ENCODE measurements around the gene AMER2. TPM values are rescaled to one million over a fixed set of nuclear protein-coding genes. Genes with fewer than 3 reads are reported as not detected.

AMER2 gene
- total RNA-seq, 2 experiments from 2014 or later: not detected

GRCh38 chr13:25153736-25154135 lies 18.4 kb downstream of the AMER2 start:
- no peak overlapping the region for H3K4me3 Mint-ChIP-seq
- POLR2A ChIA-PET: no interaction called here
- ATAC-seq (ENCODE audit: low read depth): no peak
- no peak for DNase-seq
- peaks cover 9% of the 10 kb centered on the region for H3K27me3 Mint-ChIP-seq
- H3K27ac Mint-ChIP-seq: no peak overlapping the region
- H3K36me3 Mint-ChIP-seq: no peaks in the 10 kb centered on the region
- H3K9me3 Mint-ChIP-seq: no peaks in the 10 kb centered on the region
- no peaks in the 10 kb centered on the region for H3K4me1 Mint-ChIP-seq

GRCh38 chr13:25151626-25152195 lies 20.4 kb downstream of the AMER2 start:
- ATAC-seq (ENCODE audit: low read depth) (no peak), DNase-seq (no peak)
- POLR2A ChIA-PET: no interaction called here
- Mint-ChIP-seq H3K27ac (no peak overlapping the region), H3K4me3 (no peak overlapping the region), H3K9me3 (no peaks in the 10 kb centered on the region), H3K27me3 (peaks cover 9% of the 10 kb centered on the region), H3K36me3 (no peaks in the 10 kb centered on the region), H3K4me1 (no peaks in the 10 kb centered on the region)

- DNase-seq (no peak), ATAC-seq (ENCODE audit: low read depth) (no peak)
- Mint-ChIP-seq H3K27me3 (peaks cover 10% of the 10 kb centered on the region), H3K27ac (no peak overlapping the region), H3K36me3 (no peaks in the 10 kb centered on the region), H3K9me3 (no peaks in the 10 kb centered on the region), H3K4me1 (no peaks in the 10 kb centered on the region), H3K4me3 (no peak overlapping the region)
- POLR2A ChIA-PET: no interaction called here
Measured at GRCh38 chr13:25149711-25150110, 22.4 kb downstream of the AMER2 start.

GRCh38 chr13:25148402-25148771 lies 23.7 kb downstream of the AMER2 start:
- POLR2A ChIA-PET: no interaction called here
- no peak for ATAC-seq (ENCODE audit: low read depth)
- Mint-ChIP-seq H3K36me3 (no peaks in the 10 kb centered on the region), H3K27ac (no peak overlapping the region), H3K9me3 (no peaks in the 10 kb centered on the region), H3K27me3 (peaks cover 10% of the 10 kb centered on the region), H3K4me1 (no peaks in the 10 kb centered on the region), H3K4me3 (no peak overlapping the region)
- DNase-seq: no peak

- POLR2A ChIA-PET: no interaction called here
- DNase-seq (no peak), ATAC-seq (ENCODE audit: low read depth) (no peak)
- H3K27me3 Mint-ChIP-seq: peaks cover 10% of the 10 kb centered on the region
- no peaks in the 10 kb centered on the region for H3K9me3 Mint-ChIP-seq
- H3K4me1 Mint-ChIP-seq: no peaks in the 10 kb centered on the region
- no peak overlapping the region for H3K4me3 Mint-ChIP-seq
- no peak overlapping the region for H3K27ac Mint-ChIP-seq
- H3K36me3 Mint-ChIP-seq: no peaks in the 10 kb centered on the region
Measured at GRCh38 chr13:25147638-25148401, 24.3 kb downstream of the AMER2 start.

GRCh38 chr13:25143706-25144105 lies 28.4 kb downstream of the AMER2 start:
- ATAC-seq (ENCODE audit: low read depth): no peak
- H3K27me3 Mint-ChIP-seq: peaks cover 9% of the 10 kb centered on the region

GRCh38 chr13:25141042-25141441 lies 31.0 kb downstream of the AMER2 start:
- peaks cover 24% of the 10 kb centered on the region for H3K27me3 Mint-ChIP-seq
- DNase-seq: no peak
- no peaks in the 10 kb centered on the region for H3K9me3 Mint-ChIP-seq
- no peaks in the 10 kb centered on the region for H3K36me3 Mint-ChIP-seq
- no peak overlapping the region for H3K27ac Mint-ChIP-seq
- ATAC-seq (ENCODE audit: low read depth): no peak
- no peaks in the 10 kb centered on the region for H3K4me1 Mint-ChIP-seq
- no peak overlapping the region for H3K4me3 Mint-ChIP-seq
- POLR2A ChIA-PET: no interaction called here

More at GRCh38 chr13:25143706-25144105, 28.4 kb downstream of the AMER2 start:
- H3K9me3 Mint-ChIP-seq: no peaks in the 10 kb centered on the region
- no peaks in the 10 kb centered on the region for H3K4me1 Mint-ChIP-seq
- no peaks in the 10 kb centered on the region for H3K36me3 Mint-ChIP-seq
- H3K27ac Mint-ChIP-seq: no peak overlapping the region
- DNase-seq: no peak
- POLR2A ChIA-PET: interaction anchor here (0.7 kb wide), 1 partner anchor 1024 kb away, joined by 3 read pairs; no protein-coding TSS in a partner anchor
- H3K4me3 Mint-ChIP-seq: no peak overlapping the region

- DNase-seq (no peak), ATAC-seq (ENCODE audit: low read depth) (no peak)
- POLR2A ChIA-PET: no interaction called here
- peaks cover 33% of the 10 kb centered on the region for H3K27me3 Mint-ChIP-seq
- no peak overlapping the region for H3K27ac Mint-ChIP-seq
- peaks cover 2% of the 10 kb centered on the region for H3K9me3 Mint-ChIP-seq
- no peaks in the 10 kb centered on the region for H3K36me3 Mint-ChIP-seq
- no peak overlapping the region for H3K4me3 Mint-ChIP-seq
- H3K4me1 Mint-ChIP-seq: no peaks in the 10 kb centered on the region
Measured at GRCh38 chr13:25137788-25138115, 34.3 kb downstream of the AMER2 start.

GRCh38 chr13:25136880-25137787 lies 35.0 kb downstream of the AMER2 start:
- Mint-ChIP-seq H3K4me3 (no peak overlapping the region), H3K4me1 (no peaks in the 10 kb centered on the region), H3K27me3 (peaks cover 34% of the 10 kb centered on the region), H3K36me3 (no peaks in the 10 kb centered on the region), H3K9me3 (peaks cover 2% of the 10 kb centered on the region), H3K27ac (no peak overlapping the region)
- ATAC-seq (ENCODE audit: low read depth): no peak
- POLR2A ChIA-PET: no interaction called here
- no peak for DNase-seq

- Mint-ChIP-seq H3K27me3 (peaks cover 31% of the 10 kb centered on the region), H3K4me3 (no peak overlapping the region), H3K27ac (no peak overlapping the region), H3K36me3 (no peaks in the 10 kb centered on the region), H3K4me1 (peaks cover 1% of the 10 kb centered on the region), H3K9me3 (peaks cover 2% of the 10 kb centered on the region)
- POLR2A ChIA-PET: no interaction called here
- DNase-seq: no peak
- no peak for ATAC-seq (ENCODE audit: low read depth)
Measured at GRCh38 chr13:25135896-25136295, 36.2 kb downstream of the AMER2 start.

- Mint-ChIP-seq H3K27me3 (peaks cover 26% of the 10 kb centered on the region), H3K4me1 (peaks cover 1% of the 10 kb centered on the region), H3K27ac (no peak overlapping the region), H3K36me3 (no peaks in the 10 kb centered on the region), H3K4me3 (no peak overlapping the region), H3K9me3 (peaks cover 2% of the 10 kb centered on the region)
- POLR2A ChIA-PET: no interaction called here
- ATAC-seq (ENCODE audit: low read depth): no peak
- no peak for DNase-seq
Measured at GRCh38 chr13:25132751-25133390, 39.2 kb downstream of the AMER2 start.

- H3K4me1 Mint-ChIP-seq: peaks cover 1% of the 10 kb centered on the region
- ATAC-seq (ENCODE audit: low read depth) (no peak), DNase-seq (no peak)
- no peaks in the 10 kb centered on the region for H3K36me3 Mint-ChIP-seq
- no peak overlapping the region for H3K4me3 Mint-ChIP-seq
- H3K9me3 Mint-ChIP-seq: peaks cover 3% of the 10 kb centered on the region
- peaks cover 21% of the 10 kb centered on the region for H3K27me3 Mint-ChIP-seq
- POLR2A ChIA-PET: no interaction called here
- no peak overlapping the region for H3K27ac Mint-ChIP-seq
Measured at GRCh38 chr13:25131881-25132420, 40.1 kb downstream of the AMER2 start.

- no peak for ATAC-seq (ENCODE audit: low read depth)
- POLR2A ChIA-PET: no interaction called here
- H3K36me3 Mint-ChIP-seq: no peaks in the 10 kb centered on the region
- H3K27me3 Mint-ChIP-seq: peaks cover 15% of the 10 kb centered on the region
- no peak overlapping the region for H3K27ac Mint-ChIP-seq
- H3K9me3 Mint-ChIP-seq: peaks cover 3% of the 10 kb centered on the region
- H3K4me1 Mint-ChIP-seq: peaks cover 1% of the 10 kb centered on the region
- no peak overlapping the region for H3K4me3 Mint-ChIP-seq
- no peak for DNase-seq
Measured at GRCh38 chr13:25130944-25131343, 41.1 kb downstream of the AMER2 start.
